Posterior vena cava (tissue), 2 donors: ENCODE results near the gene XXYLT1. TPM values are rescaled to one million over a fixed set of nuclear protein-coding genes. Genes with fewer than 3 reads are reported as not detected.

Experiments used
- DNase-seq: peaks from one replicate; pipeline ENCODE4 v3.0.0-alpha.2; 2020; ENCODE audit warnings: low spot score
- intact Hi-C, 2 donors: fragments of 100-400 bp; cut with DNase I; formaldehyde crosslinking; loops; one replicate each; pipeline versions ENCODE4 v1.14.1 to v1.14.2; 2022 to 2023
- total RNA-seq, 2 donors: library from RNA; stranded (reverse); fragmentation: NEBNext Ultra II Directional; extraction: Animal tissue kit (Norgen Biotek cat#: 25700); gene quantifications; one replicate each; pipeline ENCODE4 v1.2.1, GENCODE V29; 2021
- donor health status: DM: yes; HTN: yes; CAD: no.
- donor health status: DM: yes; HTN: yes; CAD: no.

XXYLT1 gene
- total RNA-seq, 2 donors from 2014 or later, result 11.3 to 15.7 TPM

DNA sequence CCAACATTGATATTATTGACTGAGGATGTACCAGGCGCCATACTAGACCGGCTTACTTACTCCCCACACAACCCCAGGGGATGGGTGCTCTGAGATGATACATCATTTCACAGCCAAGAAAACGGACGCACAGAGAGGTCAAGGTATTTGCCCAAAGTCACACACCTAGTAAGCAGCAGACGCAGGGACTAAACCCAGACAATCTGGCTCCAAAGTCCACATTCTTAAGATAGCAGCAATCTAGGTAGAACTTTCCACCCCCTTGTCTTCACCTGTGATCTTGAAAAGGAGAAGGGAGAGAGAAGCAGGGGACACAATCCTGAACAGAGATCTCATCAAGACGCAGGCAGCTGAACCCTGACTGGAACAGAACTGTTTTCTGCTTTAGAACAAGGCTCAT lies 200.6 kb downstream of the XXYLT1 start:
- intact Hi-C loops, result no loop called here
- no peak for DNase-seq

- intact Hi-C loops, result loop anchor here in 1 of 2 donors (5.0 kb wide), 1 partner anchor 437 kb away; the partner anchor contains the start of gene TMEM44
- peak; percentile 64 for DNase-seq
These were observed 201.3 kb downstream of the XXYLT1 start for GRCh38 chr3:195069501-195070251.

DNA sequence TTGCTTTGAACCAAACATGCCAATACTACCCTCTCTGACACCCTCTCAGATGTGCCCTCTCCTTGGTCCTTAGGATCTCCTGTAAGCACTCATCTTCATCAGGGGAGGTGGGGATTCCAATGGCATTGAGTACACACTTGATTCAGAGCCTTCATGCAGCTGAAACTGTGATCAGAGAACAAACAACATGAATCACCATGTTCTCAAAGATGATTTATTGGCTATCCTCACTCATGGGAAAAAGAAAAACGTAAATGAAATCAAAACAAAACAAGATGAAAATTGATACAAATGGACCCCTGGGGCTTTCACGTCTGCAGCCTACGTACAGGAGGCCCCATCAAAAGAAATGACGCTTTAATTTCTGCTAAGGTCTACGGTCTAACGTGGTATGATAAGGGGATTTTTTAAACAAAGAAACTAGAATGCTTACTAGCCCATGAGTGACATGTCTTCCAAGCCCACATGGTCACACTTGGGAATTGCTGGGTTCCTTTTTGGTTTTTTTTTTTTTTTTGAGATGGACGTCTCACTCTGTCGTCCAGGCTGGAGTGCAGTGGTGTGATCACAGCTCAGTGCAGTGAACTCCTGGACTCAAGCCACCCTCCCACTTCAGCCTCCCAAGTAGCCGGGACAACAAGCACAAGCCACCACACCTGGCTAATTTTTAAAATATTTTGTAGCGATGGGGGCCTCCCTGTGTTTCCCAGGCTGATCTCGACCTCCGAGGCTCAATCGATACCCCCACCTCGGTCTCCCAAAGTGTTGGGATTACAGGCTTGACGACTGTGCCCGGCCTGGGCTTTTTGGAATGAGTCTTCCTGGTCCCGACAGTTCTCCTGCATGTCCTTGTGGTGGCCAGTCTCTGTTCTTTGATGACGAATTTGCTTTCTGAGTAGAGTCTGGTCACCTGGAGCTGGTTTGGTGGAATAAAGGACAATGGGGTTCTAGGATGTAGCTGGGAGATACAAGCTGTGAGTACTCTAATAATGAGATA lies 202.6 kb downstream of the XXYLT1 start:
- intact Hi-C loops, result loop anchor here in 1 of 2 donors (5.0 kb wide), 1 partner anchor 436 kb away; the partner anchor contains the start of gene TMEM44
- peak; percentile 56 for DNase-seq

DNA sequence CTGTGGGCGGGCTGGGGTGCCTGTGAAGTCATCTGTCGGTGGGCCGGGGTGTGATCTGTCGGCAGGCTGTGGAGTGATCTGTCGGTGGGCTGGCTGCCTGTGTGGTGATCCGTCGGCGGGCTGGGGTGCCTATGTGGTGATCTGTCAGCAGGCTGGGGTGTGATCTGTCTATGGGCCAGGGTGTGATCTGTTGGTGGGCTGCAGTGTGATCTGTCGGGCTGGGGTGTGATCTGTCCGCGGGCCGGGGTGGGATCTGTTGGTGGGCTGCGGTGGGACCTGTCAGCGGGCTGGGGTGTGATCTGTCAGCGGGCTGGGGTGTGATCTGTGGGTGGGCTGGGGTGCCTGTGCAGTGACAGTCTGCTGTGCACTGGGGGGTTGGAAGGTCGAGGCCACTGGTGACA lies 204.5 kb downstream of the XXYLT1 start:
- intact Hi-C loops, result loop anchor here in 1 of 2 donors (5.0 kb wide), 1 partner anchor 434 kb away; the partner anchor contains the start of gene TMEM44
- DNase-seq, result peak; percentile 62

- intact Hi-C loops, result loop anchor here in 1 of 2 donors (5.0 kb wide), 1 partner anchor 434 kb away; the partner anchor contains the start of gene TMEM44
- peak; percentile 20 for DNase-seq
These were observed 205.1 kb downstream of the XXYLT1 start for GRCh38 chr3:195065864-195066185.

- intact Hi-C loops, result loop anchor here in 1 of 2 donors (5.0 kb wide), 1 partner anchor 433 kb away; the partner anchor contains the start of gene TMEM44
- DNase-seq, result peak; percentile 78
These were observed 205.7 kb downstream of the XXYLT1 start for GRCh38 chr3:195065142-195065863.

DNA sequence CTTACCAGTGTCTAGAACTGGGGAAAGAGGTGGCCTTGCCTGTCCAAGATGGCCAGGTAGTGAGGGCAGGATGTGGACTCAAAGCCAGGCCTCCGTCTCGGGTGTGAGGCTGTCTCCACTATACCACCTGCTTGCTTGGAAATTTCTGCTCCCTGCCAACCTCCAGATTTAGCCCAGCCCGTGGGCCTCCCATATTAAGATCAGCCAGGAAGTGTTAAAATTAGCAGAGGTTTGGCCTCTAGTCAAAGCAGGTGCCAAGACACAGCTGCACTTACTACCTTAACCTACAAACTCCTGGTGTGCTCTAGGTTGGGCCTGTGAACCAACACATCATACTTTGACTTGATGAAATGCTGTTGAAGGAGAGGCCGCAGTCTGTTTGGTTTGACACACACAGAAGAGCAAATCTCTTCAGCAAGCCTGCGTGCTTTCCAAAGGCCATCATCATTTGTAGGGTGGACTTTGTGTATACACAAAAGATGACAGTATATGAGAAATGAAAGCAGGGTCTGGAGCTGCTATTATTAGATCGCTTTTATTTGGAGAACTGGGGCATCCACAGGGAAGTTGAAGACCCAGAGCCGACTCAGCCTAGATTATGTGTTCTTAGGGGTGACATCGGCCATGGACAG lies 206.5 kb downstream of the XXYLT1 start:
- DNase-seq, result no peak

DNA sequence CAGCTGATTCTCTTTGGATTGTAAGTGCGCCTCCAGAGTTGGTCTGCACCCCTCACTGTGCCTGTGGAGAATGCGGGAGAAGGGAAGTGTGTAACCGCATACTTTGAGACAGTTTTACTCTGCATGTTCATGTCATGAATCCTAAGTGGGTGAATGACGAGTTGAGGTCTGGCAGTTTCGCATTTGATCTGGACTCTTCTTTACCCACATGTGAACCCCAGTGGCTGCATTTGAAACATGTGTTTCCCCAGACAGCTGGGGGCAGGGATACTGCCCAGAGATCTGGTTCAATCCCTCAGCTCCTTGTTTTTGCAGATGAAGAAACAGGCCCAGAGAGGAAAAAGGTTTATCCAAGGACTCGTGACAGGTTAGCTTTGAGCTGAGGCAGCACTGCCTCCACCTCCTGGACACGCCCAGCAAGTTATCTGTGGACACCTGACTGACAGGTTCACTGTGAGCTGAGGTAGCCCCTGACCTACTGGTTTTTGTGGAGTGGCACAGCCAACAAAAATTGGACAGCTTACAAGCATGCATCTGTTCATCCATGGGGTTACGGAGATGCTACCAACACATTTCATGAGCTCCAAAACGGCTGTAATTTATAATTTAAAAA lies 207.3 kb downstream of the XXYLT1 start:
- DNase-seq, result no peak
- intact Hi-C loops, result no loop called here

More for the DNA sequence above, 206.5 kb downstream of the XXYLT1 start:
- intact Hi-C loops, result no loop called here

DNA sequence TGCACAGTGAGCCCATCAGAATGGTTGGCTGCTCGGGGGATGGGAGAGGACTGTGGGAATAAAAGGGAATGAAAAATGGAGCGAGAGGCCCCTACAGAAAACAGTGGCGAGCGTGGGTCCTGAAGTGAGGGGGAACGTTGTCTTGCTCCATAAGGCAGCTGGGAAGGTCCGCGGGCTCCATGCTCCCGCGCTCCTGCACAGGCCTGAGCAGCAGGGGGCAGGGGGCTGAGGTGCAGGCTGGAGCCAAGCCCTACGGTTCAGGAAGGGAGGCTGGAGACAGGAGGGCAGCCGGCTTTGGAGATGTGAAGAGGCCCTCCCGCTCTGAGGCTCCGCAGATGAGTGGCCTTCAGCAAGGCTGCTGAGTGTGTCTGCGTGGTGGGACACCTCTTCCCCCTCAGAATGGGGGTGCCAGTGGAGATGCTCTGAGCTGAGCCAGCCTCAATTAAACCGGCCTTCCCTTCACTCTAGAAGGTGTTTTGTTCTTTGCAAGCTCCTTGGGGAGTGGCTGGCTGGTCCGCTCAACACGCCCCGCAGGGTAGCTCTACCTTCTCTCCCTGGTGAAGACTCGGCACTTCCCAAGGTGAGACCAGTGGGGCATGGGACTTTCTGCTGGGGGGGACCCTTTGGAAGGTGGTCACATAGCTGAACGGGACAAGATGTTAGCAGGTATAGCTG lies 208.0 kb downstream of the XXYLT1 start:
- intact Hi-C loops, result no loop called here
- DNase-seq, result peak; percentile 73

- intact Hi-C loops, result no loop called here
- DNase-seq, result peak; percentile 72
These were observed 209.0 kb downstream of the XXYLT1 start for GRCh38 chr3:195061756-195062655.

- DNase-seq, result peak; percentile 66
- intact Hi-C loops, result no loop called here
These were observed 210.2 kb downstream of the XXYLT1 start for GRCh38 chr3:195060531-195061291.

GRCh38 chr3:195060217-195060481 lies 210.8 kb downstream of the XXYLT1 start:
- DNase-seq, result no peak

DNA sequence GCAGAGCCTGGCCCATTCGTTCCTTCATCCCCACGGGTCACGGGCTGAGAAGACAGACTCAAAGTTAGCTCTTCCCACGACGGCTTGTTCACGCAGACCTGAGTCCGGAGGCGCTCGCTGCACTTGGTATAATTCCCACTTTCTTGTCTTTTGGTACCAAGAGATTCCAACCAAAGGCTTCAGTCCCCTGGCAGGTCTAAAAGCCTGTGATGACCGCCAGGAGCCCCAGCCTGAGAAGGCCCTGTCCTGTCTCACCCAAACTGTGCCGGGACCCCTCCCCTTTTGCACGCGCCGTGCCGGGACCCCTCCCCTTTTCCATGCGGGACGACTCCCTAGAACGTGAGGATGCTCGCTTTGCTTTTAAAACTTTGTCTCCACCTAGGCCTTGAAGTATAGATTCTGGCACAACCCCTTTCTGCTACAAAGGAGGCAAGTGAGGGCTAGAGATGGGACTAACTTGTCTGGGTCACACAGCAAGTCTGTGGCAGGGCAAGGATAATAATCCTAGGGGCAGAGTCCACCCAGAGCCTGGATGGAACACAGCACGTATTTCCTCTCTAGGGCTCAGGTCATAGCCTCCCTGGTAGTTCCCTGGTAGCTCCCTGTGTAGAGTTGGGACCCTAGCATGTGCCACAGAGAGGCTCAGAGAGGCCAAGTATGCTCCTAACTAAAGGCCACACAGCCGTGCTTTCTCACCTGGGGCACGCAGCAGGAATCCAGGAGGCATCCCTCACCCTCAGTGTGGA lies 211.3 kb downstream of the XXYLT1 start:
- intact Hi-C loops, result no loop called here
- peak; percentile 64 for DNase-seq

More at GRCh38 chr3:195060217-195060481, 210.8 kb downstream of the XXYLT1 start:
- intact Hi-C loops, result no loop called here

GRCh38 chr3:195059006-195059350 lies 212.0 kb downstream of the XXYLT1 start:
- intact Hi-C loops, result no loop called here
- DNase-seq, result peak; percentile 86

- intact Hi-C loops, result no loop called here
- peak; percentile 62 for DNase-seq
These were observed 212.5 kb downstream of the XXYLT1 start for GRCh38 chr3:195058336-195059005.
